Stimulated activated CD4-positive, alpha-beta T cell treated with anti-CD3 and anti-CD28 coated beads, Interleukin-4, amount 100 ng/mL, for 1 hour (primary cell): ENCODE results near the gene ALOXE3.
A peak's percentile ranks its signal among the peaks of the same experiment; 100 is the strongest.
"Not testable (repeated sequence)": the region's sequence is repeated elsewhere in the genome, so short reads cannot be mapped to it uniquely, and the experiment has no call there.

Experiments
- DNase-seq: peaks from one replicate; pipeline ENCODE4 v3.0.0-alpha.2; 2020

The ALOXE3 gene

DNA sequence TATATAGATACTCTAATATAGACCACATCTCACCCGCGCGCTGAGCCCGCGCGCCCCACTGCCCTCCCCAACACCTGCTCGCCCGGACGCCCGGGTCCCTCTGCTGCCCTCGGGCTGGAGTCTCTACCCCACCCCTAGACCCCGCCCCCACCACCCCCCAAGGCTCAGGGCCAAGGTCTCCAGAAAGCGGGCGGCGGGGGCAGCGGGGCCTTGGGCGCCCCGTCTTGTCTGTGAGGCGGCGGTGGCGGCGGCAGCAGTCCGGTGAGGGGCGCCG is 3.0 kb upstream of the ALOXE3 start:
- no peak for DNase-seq

DNA sequence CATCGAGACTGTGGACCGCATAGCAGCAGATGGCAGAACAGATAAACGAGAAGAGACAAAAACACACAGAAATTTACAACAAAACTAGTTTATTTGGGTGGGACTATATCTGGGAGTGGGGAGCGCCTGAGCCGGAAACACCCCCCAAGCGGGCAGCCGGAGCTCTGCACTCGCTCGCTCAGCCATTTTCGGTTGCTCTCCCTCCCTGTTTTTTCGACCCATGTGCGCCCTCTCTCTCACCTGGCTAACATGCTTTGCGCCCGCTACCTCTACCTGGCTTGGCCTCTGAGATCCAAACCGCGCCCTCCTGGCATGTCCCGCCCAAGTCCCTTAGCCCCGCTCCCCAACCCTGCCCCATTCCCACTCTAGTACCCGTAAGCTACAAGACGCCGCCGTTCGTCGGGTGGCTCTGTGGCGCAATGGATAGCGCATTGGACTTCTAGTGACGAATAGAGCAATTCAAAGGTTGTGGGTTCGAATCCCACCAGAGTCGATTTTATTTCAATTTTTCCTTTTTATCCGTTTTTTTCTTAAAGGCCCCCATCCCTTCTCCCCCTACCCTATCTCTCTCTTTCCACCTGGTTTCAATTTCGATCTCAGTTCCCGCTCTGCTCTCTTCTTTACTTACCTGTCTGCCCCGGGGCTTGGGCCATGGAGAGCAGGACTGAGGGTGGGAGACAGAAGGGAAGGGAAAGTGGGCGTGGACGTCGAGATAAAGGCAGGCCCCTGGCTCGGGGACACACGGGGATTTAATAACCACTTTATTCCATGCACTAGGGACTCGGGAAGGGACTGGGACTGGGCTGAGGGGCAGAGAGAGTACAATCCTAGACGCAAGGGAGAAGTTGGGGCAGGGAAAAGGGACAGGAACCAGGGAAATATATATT is 2.4 kb upstream of the ALOXE3 start:
- peak; percentile 77 for DNase-seq

DNA sequence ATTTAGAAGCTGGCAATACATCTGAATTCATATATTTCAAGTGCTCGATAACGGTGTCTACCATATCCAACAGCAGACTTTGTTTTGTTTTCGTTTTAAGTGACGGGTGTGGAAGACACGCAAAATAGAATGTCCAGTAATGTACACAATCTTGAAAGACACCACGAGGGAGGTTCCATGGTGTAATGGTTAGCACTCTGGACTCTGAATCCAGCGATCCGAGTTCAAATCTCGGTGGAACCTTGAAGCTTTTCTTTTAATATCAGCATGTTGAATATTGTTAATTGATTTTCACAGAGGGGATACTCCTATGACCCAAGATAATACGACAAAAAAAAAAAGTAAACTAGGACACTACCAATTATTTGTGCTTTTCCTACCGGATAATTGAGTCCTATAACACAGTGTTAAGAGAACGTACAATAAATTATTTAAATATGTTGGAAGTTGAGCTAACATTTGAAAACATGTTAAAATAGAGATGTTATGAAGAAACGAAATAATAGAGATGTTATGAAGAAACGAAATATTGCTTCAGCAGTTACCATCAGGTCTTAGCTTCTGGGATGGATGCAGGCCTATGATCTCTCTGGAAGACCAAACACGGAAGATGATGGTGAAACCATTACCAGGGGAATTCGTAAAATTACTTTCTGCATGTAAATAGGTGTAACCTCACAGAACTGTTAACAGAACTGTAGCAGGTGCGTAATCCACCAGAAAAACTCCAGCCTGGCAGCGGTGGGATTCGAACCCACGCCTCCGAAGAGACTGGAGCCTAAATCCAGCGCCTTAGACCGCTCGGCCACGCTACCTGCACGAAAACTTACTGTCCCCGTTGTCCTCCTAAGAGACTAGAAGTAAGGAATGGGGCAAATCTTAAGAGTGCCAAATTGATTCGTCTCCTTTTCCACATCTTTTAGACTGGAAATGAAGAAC is 1.5 kb upstream of the ALOXE3 start:
- DNase-seq, result peak; percentile 87

- peak; percentile 87 for DNase-seq
Measured at GRCh38 chr17:8118769-8119580, 661 bp upstream of the ALOXE3 start.

DNA sequence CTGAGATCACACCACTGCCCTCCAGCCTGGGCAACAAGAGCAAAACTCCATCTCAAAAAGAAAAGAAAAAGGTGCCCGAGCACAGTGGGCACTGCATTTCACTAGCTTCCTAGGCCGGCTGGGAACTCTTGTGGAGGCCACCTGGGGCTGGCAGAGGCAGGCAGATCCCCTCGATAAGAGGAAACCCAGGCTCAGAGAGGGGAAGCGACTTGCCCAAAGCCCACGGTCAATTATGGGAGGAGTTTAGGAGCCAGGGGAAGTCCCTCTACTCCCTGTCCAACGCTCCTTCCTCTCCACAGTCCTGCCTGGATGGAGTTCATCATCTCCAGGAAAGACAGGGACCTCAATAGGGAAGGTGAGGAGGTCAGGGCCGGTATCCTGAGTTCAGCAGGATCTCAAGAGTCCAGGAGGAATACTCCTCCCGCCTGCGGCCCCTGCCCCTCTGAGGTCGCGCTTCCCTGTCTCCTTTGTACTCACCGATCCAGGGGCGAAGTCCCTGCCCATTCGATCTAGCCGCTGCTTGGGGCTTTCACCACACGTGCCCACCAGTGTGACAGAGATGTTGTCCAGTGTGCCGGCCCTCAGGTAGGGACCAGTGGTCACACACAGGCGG is 841 bp downstream of the ALOXE3 start:
- DNase-seq, result no peak

DNA sequence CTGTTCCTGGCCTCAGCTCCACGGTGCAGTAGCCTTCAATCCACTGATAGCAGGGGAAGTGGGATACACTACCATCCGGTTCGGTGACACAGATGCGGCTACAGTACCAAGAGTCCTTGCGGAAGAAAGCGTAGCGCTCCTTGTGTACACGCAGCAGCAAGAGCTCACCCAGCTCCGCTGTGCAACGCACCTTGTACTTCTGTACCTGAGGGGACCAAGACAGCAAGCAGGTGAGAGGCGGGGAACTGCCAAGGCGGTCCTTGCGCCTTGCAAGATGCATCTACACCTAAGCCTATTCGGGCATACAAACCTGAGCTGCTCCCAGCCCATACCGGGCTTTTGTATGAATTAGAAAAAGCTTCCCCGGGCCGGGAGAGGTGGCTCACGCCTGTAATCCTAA is 1.5 kb downstream of the ALOXE3 start:
- no peak for DNase-seq

- no peak for DNase-seq
Measured at GRCh38 chr17:8110907-8111306, 7.4 kb downstream of the ALOXE3 start.

- DNase-seq, result no peak
Measured at GRCh38 chr17:8110456-8110804, 7.9 kb downstream of the ALOXE3 start.

DNA sequence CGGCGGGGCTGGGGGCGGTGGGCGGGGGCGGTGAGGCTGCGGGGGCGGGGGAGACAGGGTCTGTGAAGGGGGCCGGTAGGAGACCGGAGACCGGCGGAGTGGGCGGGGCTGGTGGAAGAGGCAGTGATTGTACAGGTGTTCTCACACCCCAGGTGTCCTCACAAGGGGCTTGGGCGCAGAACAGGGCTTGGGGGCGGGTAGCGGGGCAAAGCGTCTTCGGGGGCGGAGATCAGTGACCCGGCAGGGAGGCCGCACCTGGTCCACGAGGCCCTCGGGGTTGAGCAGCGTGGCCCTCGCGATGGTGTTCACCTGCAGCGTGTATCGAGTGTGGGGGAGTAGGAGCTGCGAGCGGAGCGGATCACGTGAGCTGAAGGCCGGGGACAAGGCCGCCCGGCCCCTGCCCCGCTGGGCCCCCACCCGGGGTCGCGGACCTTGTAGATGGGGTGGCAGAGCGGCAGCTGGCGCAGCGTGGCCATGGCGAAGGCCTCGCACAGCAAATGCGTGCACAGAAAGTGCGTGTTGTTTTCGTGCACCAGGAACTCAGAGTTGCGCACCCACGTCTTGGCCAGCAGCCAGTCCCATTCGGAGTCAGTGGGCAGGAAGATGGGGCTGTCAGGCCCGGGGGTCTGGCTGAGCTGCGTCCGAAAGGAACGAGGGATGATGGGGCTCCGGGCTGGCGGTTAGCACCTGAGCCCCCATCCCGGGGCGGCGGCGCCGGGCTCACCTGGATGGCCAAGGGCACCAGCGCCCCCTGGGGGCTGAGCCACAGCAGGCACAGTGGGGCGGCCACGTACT is 8.5 kb downstream of the ALOXE3 start:
- peak; percentile 83 for DNase-seq

DNA sequence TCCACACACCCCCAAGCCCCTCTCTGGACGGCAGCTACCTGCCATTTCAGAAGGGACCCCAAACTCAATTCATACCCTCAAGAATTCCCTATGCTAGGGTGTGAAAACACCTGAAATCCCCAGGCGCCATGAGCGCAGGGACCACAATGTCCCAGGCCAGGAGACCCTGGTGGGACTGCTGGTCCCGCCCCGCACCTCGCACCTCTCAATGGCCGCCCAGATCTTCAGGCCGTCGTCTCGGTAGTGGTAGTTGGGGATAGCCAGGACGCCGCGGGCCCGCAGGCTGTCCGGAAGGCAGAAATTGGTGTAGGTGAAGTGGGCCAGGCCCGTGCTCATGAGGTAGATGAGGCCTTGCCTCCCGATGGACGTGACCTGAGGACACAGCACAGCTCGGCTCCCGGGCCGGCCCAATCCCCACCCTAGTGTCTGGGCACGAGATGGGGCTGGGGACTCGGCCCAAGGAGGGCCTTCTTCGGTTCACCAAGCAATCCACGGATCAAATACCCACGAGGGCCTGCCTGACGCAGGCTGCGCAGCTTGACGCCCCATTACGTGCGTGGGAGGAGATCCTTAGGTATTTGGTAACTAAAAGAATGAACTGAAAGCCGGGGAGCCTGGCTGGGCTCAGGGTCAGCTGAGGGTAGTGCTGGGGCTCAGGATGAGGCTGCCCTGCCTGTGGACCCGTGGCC is 9.2 kb downstream of the ALOXE3 start:
- no peak for DNase-seq

DNA sequence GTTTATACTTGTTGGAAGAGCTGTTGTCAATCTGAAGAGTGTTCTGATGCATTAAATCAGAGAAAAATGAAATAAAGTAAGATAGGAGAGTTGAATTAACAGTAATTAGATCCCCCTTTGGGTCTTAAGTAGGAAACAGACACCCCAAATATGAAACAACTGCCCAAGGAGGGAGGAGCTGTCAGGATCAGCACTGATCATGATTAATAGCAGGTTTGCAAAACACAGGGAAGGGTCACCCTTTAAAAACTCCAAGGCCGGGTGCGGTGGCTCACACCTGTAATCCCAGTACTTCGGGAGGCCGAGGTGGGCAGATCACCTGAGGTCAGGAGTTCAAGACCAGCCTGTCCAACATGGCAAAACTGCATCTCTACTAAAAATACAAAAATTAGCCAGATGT is 11.3 kb downstream of the ALOXE3 start:
- not testable (repeated sequence) for DNase-seq

DNA sequence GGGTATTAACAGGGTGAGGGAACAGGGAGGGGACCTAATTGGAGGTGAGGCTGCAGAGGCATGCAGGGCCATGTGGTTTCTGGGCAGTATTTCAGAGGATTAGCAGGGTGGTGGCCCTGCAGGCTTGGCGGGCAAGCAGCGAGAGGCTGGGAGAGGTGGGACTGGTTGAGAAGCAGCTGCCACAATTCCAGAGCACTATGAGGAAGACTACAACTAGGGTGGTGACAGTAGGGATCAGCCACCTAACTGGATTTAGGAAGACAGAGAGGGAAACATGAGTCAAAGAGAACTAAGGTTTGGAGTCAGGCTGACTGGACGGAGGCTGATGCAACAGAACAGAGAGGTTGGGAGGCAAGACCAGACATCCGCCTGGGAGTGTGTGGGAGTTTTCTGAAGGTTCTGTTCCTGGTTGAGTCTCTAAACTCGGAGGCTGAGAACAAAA is 12.3 kb downstream of the ALOXE3 start:
- DNase-seq, result no peak

DNA sequence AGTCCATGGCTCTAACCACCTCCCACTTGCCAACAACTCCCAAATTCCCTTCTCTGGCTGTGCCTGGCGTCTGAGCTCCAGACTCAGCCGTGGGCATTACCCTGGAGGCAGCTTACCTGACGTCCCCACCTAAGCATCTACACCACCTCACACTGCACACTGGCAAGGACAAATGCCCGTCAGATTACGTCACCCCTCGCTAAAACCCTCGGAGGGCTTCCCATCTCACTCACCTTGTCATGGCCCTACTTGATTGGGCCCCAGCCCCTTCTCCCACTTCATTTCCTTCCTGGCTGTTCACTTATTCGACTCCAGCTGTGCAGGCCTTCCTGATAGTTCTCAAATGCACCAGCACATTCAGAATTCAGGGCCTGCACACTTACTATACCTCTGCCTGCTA is 13.4 kb downstream of the ALOXE3 start:
- DNase-seq, result no peak

DNA sequence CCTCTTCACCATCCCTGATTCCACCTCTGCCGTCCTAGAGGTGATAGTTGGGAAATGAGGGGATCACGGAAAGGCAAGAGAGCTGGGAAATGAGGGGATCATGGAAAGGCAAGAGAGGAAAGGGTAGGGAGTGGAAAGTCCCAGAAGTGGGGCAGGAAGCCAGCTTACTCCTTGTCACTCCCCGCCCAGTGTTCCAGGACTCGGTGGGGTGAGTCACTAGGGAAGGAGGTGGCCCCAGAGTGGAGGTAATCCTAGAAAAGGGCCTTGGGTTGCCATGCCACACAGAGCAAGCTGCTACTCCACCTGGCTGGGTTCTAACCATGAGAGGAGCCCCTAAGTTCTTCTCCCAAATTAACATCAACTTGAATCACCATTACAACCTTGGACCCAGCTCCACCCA is 14.8 kb downstream of the ALOXE3 start:
- DNase-seq, result no peak

- no peak for DNase-seq
Measured at GRCh38 chr17:8101721-8102120, 16.6 kb downstream of the ALOXE3 start.

DNA sequence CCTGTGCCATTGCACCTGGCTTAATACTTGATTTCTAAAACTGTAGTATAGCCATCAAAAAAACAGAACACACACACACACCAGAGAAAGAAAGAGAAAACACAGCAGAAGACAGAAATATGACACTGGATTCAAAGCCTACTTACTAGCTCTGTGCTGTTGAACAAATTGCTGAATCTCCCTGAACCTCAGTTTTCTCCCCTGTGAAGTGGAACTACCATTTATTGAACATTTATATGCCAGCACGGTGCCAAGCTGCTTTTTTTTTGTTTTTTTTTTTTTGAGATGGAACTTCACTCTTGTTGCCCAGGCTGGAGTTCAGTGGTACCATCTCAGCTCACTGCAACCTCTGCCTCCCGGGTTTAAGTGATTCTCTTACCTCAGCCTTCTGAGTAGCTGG is 17.6 kb downstream of the ALOXE3 start:
- no peak for DNase-seq

DNA sequence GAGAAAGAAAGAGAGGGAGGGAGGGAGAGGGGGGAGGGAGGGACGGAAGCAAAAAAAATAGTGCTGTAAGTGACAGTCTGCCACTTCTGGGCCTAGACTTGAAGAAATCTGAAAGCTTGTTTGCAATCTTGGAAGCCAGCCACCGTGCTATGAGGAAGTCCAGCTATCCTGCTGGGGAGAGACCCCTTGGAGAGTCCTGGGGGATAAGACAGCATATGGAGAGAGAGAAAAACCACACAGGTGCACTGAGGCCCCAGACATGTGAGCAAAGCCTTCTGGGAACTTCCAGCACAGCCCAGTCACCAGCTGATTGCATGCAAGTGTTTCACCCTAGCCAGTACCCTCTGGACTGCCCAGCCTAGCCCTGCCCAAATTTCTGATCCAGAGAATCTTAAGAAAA is 18.2 kb downstream of the ALOXE3 start:
- DNase-seq, result no peak

DNA sequence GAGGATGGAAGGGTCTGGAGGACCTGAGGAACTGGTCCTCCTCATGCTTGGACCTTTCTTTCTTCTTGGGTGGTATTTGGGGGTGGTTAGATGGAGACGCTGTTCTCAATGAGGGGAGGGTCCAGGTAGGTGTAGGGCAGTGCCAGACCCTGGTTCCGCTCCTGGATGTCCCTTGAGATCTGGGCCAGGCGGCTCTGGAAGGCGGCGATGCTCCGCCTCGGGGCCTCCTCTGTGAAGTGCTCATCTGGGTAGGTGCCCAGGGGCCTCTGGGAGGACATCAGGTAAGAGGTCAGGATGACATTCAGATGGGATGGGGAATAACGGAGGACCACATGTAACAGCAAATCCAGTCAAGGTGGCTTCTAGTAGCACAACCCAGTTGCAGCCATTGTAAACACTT is 21.8 kb downstream of the ALOXE3 start:
- DNase-seq, result no peak

DNA sequence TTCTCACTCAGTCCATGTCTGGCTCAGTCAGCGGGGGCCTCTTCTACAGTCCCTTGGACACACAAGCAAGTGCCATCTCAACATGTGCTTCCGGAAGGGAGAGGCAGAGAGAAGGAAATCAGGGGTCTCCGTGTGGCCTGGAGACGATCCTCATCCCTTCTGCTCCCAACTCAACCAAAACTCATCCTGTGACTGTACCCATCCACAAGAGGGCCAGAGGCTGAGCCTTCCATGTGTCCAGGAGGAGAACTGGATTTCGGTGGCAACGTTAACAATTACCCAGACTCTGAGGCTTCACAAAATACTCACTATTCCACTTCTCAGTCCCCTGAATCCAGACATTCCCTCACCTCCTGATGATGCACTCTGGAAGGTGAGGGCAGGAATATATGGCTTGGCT is 23.0 kb downstream of the ALOXE3 start:
- no peak for DNase-seq

DNA sequence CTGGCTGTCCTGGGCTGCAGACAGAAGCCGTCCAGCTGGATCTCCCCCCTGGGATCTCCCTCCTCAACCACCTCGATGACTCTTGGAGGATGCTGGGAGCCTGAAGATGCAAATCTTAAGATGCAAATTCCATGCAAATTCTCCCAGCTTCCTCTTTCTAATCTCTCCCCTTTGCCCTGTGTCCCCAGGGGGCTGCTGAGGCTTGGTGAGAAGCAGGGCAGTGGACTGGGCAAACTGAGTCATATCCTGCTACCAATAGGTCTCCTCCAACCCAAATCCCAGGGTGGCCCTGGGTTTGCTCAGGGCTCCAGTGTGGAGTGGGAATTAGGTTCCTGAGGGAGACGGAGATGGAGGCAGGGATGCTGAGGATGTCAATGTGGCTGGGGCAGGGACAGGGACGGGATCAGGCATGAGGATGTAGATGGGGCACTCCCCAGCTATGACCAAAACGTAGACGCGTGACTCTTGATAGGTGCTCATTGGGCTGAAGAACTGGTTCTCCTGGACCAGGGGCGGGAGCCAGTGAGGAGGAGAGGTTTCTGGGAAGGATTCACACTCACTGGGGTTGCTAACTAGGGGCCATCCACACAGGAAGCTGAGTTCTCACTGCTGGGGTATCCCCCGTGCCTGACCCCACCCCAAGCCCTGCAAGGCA is 27.2 kb downstream of the ALOXE3 start:
- DNase-seq, result no peak

DNA sequence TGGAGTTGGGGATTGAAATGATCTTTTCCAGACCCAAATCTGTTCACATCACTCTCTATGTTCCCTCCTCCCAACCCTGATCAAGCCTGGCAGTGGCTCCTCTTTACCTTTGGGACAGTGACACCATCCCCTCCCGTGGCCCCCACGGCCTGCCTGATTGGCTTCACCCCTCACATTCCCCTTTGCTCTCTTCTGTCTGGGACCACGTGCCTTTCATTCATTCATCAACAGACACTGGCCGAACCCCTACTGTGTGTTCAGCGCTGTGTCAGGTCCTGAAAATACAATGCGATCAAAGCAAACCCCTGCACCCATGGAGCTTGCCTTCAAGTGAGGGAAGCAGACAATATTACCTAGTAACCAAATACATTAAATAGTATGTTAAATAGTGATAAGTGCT is 28.6 kb downstream of the ALOXE3 start:
- DNase-seq, result no peak
